ENCODE data around the gene C6orf89. TPM values are rescaled to one million over a fixed set of nuclear protein-coding genes. Genes with fewer than 3 reads are reported as not detected.

C6orf89 gene
- total and polyA plus RNA-seq, 4 donors: 16.7 to 59.7 (median 39.8) TPM

GRCh38 chr6:36858407-36858981, 27.3 kb upstream of the C6orf89 start:
- Histone ChIP-seq H3K27me3 (ENCODE audit: control insufficient read depth in 1 of 2, insufficient read depth in 2 of 2, low read length in 1 of 2) (no peaks in the 10 kb centered on the region), H3K27ac (ENCODE audit: low read depth in 1 of 2, low read length in 2 of 2) (peak overlapping the region in 1 of 2 donors; percentile 37), H3K36me3 (ENCODE audit: control insufficient read depth in 1 of 2, insufficient read depth in 2 of 2, low read length in 1 of 2) (peaks cover 0 to 2% of the 10 kb centered on the region in 2 donors), H3K4me1 (ENCODE audit: control insufficient read depth in 1 of 2, insufficient read depth in 2 of 2, low read length in 2 of 2) (no peaks in the 10 kb centered on the region), H3K4me3 (ENCODE audit: low read length in 2 of 2) (no peak overlapping the region), H3K9me3 (ENCODE audit: control insufficient read depth, low read length) (no peaks in the 10 kb centered on the region)
- ATAC-seq (ENCODE audit: low FRiP score) (no peak), DNase-seq (no peak)
- intact Hi-C loops (cut with DNase I): loop anchor here (10.0 kb wide), 1 partner anchor 234 kb away; no protein-coding TSS in a partner anchor
- WGBS, 2 donors: 69 to 81% methylated on average over 6 of the region's 6 CpGs

GRCh38 chr6:36860126-36860525, 25.6 kb upstream of the C6orf89 start:
- DNase-seq: no peak
- no peaks in the 10 kb centered on the region for H3K27me3 ChIP-seq (ENCODE audit: control insufficient read depth in 1 of 2, insufficient read depth in 2 of 2, low read length in 1 of 2)
- no peak overlapping the region for H3K27ac ChIP-seq (ENCODE audit: low read depth in 1 of 2, low read length in 2 of 2)
- ATAC-seq (ENCODE audit: low FRiP score): no peak
- H3K36me3 ChIP-seq (ENCODE audit: control insufficient read depth in 1 of 2, insufficient read depth in 2 of 2, low read length in 1 of 2): peaks cover 0 to 4% of the 10 kb centered on the region in 2 donors
- H3K9me3 ChIP-seq (ENCODE audit: control insufficient read depth, low read length): no peaks in the 10 kb centered on the region
- WGBS, 2 donors: 96 to 97% methylated on average over 7 of the region's 7 CpGs
- H3K4me3 ChIP-seq (ENCODE audit: low read length in 2 of 2): no peak overlapping the region
- intact Hi-C loops (cut with DNase I): no loop called here
- H3K4me1 ChIP-seq (ENCODE audit: control insufficient read depth in 1 of 2, insufficient read depth in 2 of 2, low read length in 2 of 2): no peaks in the 10 kb centered on the region

- no peaks in the 10 kb centered on the region for H3K27me3 ChIP-seq (ENCODE audit: control insufficient read depth in 1 of 2, insufficient read depth in 2 of 2, low read length in 1 of 2)
- no peaks in the 10 kb centered on the region for H3K4me1 ChIP-seq (ENCODE audit: control insufficient read depth in 1 of 2, insufficient read depth in 2 of 2, low read length in 2 of 2)
- no peak overlapping the region for H3K4me3 ChIP-seq (ENCODE audit: low read length in 2 of 2)
- no peak overlapping the region for H3K27ac ChIP-seq (ENCODE audit: low read depth in 1 of 2, low read length in 2 of 2)
- no peak for ATAC-seq (ENCODE audit: low FRiP score)
- 85 to 89% methylated on average over 8 of the region's 8 CpGs for WGBS, 2 donors
- no peak for DNase-seq
- no peaks in the 10 kb centered on the region for H3K9me3 ChIP-seq (ENCODE audit: control insufficient read depth, low read length)
- intact Hi-C loops (cut with DNase I): no loop called here
- H3K36me3 ChIP-seq (ENCODE audit: control insufficient read depth in 1 of 2, insufficient read depth in 2 of 2, low read length in 1 of 2): peaks cover 0 to 2% of the 10 kb centered on the region in 2 donors
These were observed 23.4 kb upstream of the C6orf89 start for GRCh38 chr6:36862164-36862847.

- Histone ChIP-seq H3K9me3 (ENCODE audit: control insufficient read depth, low read length) (no peaks in the 10 kb centered on the region), H3K27ac (ENCODE audit: low read depth in 1 of 2, low read length in 2 of 2) (no peak overlapping the region), H3K4me1 (ENCODE audit: control insufficient read depth in 1 of 2, insufficient read depth in 2 of 2, low read length in 2 of 2) (no peaks in the 10 kb centered on the region), H3K36me3 (ENCODE audit: control insufficient read depth in 1 of 2, insufficient read depth in 2 of 2, low read length in 1 of 2) (peaks cover 0 to 2% of the 10 kb centered on the region in 2 donors), H3K27me3 (ENCODE audit: control insufficient read depth in 1 of 2, insufficient read depth in 2 of 2, low read length in 1 of 2) (no peaks in the 10 kb centered on the region), H3K4me3 (ENCODE audit: low read length in 2 of 2) (no peak overlapping the region)
- intact Hi-C loops (cut with DNase I): no loop called here
- ATAC-seq (ENCODE audit: low FRiP score): no peak
- DNase-seq: no peak
- WGBS, 2 donors: 79 to 83% methylated on average over 4 of the region's 4 CpGs
These were observed 22.8 kb upstream of the C6orf89 start for GRCh38 chr6:36862848-36863382.

- H3K27ac ChIP-seq (ENCODE audit: low read depth in 1 of 2, low read length in 2 of 2): no peak overlapping the region
- no peaks in the 10 kb centered on the region for H3K9me3 ChIP-seq (ENCODE audit: control insufficient read depth, low read length)
- H3K4me1 ChIP-seq (ENCODE audit: control insufficient read depth in 1 of 2, insufficient read depth in 2 of 2, low read length in 2 of 2): no peaks in the 10 kb centered on the region
- H3K4me3 ChIP-seq (ENCODE audit: low read length in 2 of 2): no peak overlapping the region
- H3K27me3 ChIP-seq (ENCODE audit: control insufficient read depth in 1 of 2, insufficient read depth in 2 of 2, low read length in 1 of 2): no peaks in the 10 kb centered on the region
- WGBS, 2 donors: 88 to 90% methylated on average over 12 of the region's 12 CpGs
- no peak for ATAC-seq (ENCODE audit: low FRiP score)
- H3K36me3 ChIP-seq (ENCODE audit: control insufficient read depth in 1 of 2, insufficient read depth in 2 of 2, low read length in 1 of 2): peaks cover 0 to 2% of the 10 kb centered on the region in 2 donors
- no peak for DNase-seq
- intact Hi-C loops (cut with DNase I): no loop called here
These were observed 21.8 kb upstream of the C6orf89 start for GRCh38 chr6:36863670-36864540.

- ATAC-seq (ENCODE audit: low FRiP score): no peak
- DNase-seq: no peak
- WGBS, 2 donors: 83 to 84% methylated on average over 2 of the region's 2 CpGs
- peaks cover 0 to 2% of the 10 kb centered on the region in 2 donors for H3K36me3 ChIP-seq (ENCODE audit: control insufficient read depth in 1 of 2, insufficient read depth in 2 of 2, low read length in 1 of 2)
- H3K9me3 ChIP-seq (ENCODE audit: control insufficient read depth, low read length): no peaks in the 10 kb centered on the region
- no peaks in the 10 kb centered on the region for H3K4me1 ChIP-seq (ENCODE audit: control insufficient read depth in 1 of 2, insufficient read depth in 2 of 2, low read length in 2 of 2)
- no peak overlapping the region for H3K4me3 ChIP-seq (ENCODE audit: low read length in 2 of 2)
- intact Hi-C loops (cut with DNase I): no loop called here
- H3K27me3 ChIP-seq (ENCODE audit: control insufficient read depth in 1 of 2, insufficient read depth in 2 of 2, low read length in 1 of 2): no peaks in the 10 kb centered on the region
- no peak overlapping the region for H3K27ac ChIP-seq (ENCODE audit: low read depth in 1 of 2, low read length in 2 of 2)
These were observed 19.9 kb upstream of the C6orf89 start for GRCh38 chr6:36865835-36866234.

- Histone ChIP-seq H3K4me3 (ENCODE audit: low read length in 2 of 2) (no peak overlapping the region), H3K27ac (ENCODE audit: low read depth in 1 of 2, low read length in 2 of 2) (no peak overlapping the region), H3K4me1 (ENCODE audit: control insufficient read depth in 1 of 2, insufficient read depth in 2 of 2, low read length in 2 of 2) (no peaks in the 10 kb centered on the region), H3K9me3 (ENCODE audit: control insufficient read depth, low read length) (no peaks in the 10 kb centered on the region), H3K36me3 (ENCODE audit: control insufficient read depth in 1 of 2, insufficient read depth in 2 of 2, low read length in 1 of 2) (peaks cover 0 to 2% of the 10 kb centered on the region in 2 donors), H3K27me3 (ENCODE audit: control insufficient read depth in 1 of 2, insufficient read depth in 2 of 2, low read length in 1 of 2) (no peaks in the 10 kb centered on the region)
- no peak for DNase-seq
- 59 to 62% methylated on average over 4 of the region's 4 CpGs for WGBS, 2 donors
- intact Hi-C loops (cut with DNase I): no loop called here
- ATAC-seq (ENCODE audit: low FRiP score): no peak
These were observed 18.1 kb upstream of the C6orf89 start for GRCh38 chr6:36867471-36868224.

- WGBS, 2 donors: 89 to 90% methylated on average over 3 of the region's 3 CpGs
- H3K27ac ChIP-seq (ENCODE audit: low read depth in 1 of 2, low read length in 2 of 2): no peak overlapping the region
- H3K9me3 ChIP-seq (ENCODE audit: control insufficient read depth, low read length): no peaks in the 10 kb centered on the region
- no peaks in the 10 kb centered on the region for H3K27me3 ChIP-seq (ENCODE audit: control insufficient read depth in 1 of 2, insufficient read depth in 2 of 2, low read length in 1 of 2)
- DNase-seq (no peak), ATAC-seq (ENCODE audit: low FRiP score) (no peak)
- intact Hi-C loops (cut with DNase I): no loop called here
- H3K4me1 ChIP-seq (ENCODE audit: control insufficient read depth in 1 of 2, insufficient read depth in 2 of 2, low read length in 2 of 2): peaks cover 1 to 3% of the 10 kb centered on the region in 2 donors
- no peaks in the 10 kb centered on the region for H3K36me3 ChIP-seq (ENCODE audit: control insufficient read depth in 1 of 2, insufficient read depth in 2 of 2, low read length in 1 of 2)
- no peak overlapping the region for H3K4me3 ChIP-seq (ENCODE audit: low read length in 2 of 2)
These were observed 14.1 kb upstream of the C6orf89 start for GRCh38 chr6:36871686-36872085.

All from aorta (tissue), 5 donors.